Hematopoietic multipotent progenitor cell treated with erythropoietin and hydrocortisone succinate and interleukin-3 and kit ligand, for 8 days (in vitro differentiated cells): Measurements from ENCODE around the gene MFF.
"Not testable (repeated sequence)": the region's sequence is repeated elsewhere in the genome, so short reads cannot be mapped to it uniquely, and the experiment has no call there.

Experiments
- DNase-seq: peaks from one replicate; pipeline ENCODE4 v3.0.0-alpha.2; 2015

The MFF gene

GRCh38 chr2:227339098-227339599, 14.1 kb downstream of the MFF start:
- DNase-seq = no peak

GRCh38 chr2:227340106-227340505, 15.1 kb downstream of the MFF start:
- no peak for DNase-seq

- DNase-seq = no peak
Observed at GRCh38 chr2:227341553-227341952, 16.5 kb downstream of the MFF start.

GRCh38 chr2:227344231-227344630, 19.2 kb downstream of the MFF start:
- no peak for DNase-seq

GRCh38 chr2:227347117-227347516, 22.1 kb downstream of the MFF start:
- DNase-seq = no peak

- no peak for DNase-seq
Observed at GRCh38 chr2:227348324-227348723, 23.3 kb downstream of the MFF start.

- DNase-seq = no peak
Observed at GRCh38 chr2:227349989-227350612, 25.1 kb downstream of the MFF start.

GRCh38 chr2:227351639-227352038, 26.6 kb downstream of the MFF start:
- DNase-seq = no peak

- no peak for DNase-seq
Observed at GRCh38 chr2:227360351-227360750, 35.3 kb downstream of the MFF start.

- peak; percentile 25 for DNase-seq
Observed at GRCh38 chr2:227363756-227364155, 38.7 kb downstream of the MFF start.

DNA sequence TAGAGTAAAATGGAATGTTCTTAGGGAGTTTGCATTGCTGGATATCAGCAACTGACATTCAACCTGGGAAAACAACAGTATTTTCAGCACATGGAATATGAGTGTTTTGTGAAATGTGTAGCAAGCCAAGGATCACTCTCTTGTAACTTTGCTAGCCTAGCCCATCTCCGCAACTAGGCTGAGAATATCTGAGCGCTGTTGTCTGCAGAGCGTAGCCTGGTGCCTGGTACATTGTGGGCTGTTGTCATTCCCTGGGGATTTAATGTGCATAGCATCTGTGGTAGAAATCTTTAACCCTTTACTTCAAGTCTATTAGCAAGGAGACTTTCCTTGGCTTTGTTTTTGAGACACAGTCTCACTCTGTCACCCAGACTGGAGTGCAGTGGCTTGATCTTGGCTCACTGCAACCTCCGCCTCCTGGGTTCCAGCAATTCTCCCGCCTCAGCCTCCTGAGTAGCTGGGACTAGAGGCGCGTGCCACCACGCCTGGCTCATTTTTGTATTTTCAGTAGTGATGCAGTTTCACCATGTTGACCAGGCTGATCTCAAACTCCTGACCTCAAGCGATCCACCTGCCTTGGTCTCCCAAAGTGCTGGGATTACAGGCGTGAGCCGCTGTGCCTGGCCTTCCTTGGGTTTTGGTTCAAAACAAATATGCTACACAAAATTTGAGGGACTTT, 39.7 kb downstream of the MFF start:
- not testable (repeated sequence) for DNase-seq

- no peak for DNase-seq
Observed at GRCh38 chr2:227365833-227366232, 40.8 kb downstream of the MFF start.

DNA sequence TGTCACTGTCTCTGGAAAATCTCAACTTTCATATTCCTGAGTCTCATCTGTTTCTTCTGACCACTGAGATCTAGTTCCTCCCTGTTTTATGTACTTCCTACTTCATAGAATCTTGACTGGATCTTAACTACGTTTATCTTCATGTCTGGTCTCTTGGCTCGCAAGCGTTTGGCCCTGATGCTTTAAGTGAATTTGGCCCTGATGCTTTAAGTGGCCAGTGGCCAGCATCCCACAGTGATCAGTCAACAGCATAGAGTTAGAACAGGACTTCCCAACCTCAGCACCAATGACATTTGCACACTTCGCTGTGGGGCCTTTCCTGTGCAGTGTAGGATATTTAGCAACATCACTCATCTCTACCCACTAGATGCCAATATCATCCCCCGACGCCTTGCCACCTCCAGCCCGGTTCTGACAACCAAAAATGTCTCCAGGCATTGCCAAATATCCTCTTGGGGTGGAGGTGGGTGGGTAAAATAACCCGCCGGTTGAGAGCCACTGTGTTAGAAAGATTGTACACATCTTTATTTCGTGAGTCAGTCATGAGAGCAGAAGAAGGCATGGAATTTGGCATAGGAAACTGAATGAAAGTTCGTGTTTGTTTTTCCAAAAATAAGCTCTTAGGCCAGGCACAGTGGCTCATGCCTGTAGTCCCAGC, 41.8 kb downstream of the MFF start:
- DNase-seq = no peak

GRCh38 chr2:227367427-227367795, 42.4 kb downstream of the MFF start:
- no peak for DNase-seq

GRCh38 chr2:227368574-227368973, 43.5 kb downstream of the MFF start:
- DNase-seq = no peak

DNA sequence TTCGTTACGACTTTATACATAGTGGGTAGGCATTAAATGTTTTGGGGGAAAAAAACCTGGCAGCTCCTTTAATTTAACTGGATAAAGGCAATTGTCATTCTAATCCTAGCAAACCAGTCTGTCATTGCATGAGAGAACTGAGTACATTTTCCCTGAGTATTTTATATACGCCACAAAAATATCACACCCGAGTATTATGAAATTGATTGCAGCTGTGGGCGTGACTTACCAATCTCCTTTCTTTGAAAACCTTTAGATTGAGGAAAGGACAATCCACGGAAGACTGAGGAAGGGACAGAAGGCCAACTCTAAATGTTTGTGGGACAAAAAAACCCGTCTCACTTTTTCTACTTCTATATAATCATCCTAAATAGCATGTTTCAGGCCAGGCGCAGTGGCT, 45.0 kb downstream of the MFF start:
- no peak for DNase-seq

DNA sequence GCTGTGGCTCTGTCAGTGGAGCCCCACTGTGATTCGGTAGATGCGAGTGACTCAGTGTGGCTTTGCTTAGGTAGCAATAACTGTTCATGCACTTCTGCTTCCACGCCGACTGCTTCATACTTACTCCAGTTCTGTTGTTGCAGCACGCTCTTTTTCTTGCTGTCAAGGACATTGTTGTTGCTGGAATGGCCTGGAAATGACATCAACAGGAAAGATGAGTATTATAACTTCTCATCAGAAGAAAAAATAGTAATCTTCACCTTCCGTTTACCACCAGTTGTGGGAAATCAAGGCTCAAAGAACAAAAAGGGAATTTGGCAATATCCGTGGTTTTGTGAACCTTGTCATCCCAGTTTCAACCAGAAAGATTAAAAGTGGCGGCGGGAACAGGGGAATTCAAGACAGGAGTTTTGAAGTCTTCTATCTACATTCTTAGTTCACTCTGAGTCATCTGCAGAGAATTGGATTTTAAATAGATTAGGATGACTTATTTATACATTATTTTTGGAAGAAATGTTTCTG, 45.8 kb downstream of the MFF start:
- DNase-seq = no peak

DNA sequence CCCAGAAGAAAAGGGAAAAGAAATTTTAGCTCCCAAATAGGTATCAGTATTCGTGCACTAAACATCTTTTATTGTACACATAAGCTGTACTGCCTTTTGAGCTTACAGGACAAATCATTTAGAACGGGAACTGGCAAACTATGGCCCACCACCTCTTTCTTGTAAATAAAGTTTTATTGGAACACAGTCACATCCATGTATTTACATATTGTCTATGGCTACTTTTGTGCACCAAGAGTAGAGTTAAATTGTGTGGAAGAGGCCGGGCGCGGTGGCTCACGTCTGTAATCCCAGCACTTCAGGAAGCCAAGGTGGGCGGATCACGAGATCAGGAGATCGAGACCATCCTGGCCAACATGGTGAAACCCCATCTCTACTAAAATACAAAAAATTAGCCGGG, 48.3 kb downstream of the MFF start:
- no peak for DNase-seq

DNA sequence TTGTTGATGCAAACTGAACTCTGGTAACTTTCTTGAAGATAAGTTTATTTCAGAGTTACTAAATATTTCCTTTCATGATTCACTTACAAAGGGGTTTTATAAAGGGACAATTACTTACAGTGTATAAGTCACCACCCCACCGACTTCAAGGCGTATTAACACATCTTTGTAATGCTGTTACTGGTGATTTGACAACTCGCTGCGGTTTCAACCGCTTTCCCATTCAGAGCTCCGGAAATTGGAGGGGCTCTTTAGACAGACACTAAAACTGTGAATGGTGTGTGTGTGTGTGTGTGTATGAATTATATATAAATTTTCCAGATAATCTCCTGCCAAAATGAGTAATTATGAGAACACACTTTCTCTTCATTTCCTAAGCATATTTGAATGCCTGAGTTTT, 49.1 kb downstream of the MFF start:
- peak; percentile 19 for DNase-seq

- no peak for DNase-seq
Observed at GRCh38 chr2:227376656-227377396, 51.8 kb downstream of the MFF start.

DNA sequence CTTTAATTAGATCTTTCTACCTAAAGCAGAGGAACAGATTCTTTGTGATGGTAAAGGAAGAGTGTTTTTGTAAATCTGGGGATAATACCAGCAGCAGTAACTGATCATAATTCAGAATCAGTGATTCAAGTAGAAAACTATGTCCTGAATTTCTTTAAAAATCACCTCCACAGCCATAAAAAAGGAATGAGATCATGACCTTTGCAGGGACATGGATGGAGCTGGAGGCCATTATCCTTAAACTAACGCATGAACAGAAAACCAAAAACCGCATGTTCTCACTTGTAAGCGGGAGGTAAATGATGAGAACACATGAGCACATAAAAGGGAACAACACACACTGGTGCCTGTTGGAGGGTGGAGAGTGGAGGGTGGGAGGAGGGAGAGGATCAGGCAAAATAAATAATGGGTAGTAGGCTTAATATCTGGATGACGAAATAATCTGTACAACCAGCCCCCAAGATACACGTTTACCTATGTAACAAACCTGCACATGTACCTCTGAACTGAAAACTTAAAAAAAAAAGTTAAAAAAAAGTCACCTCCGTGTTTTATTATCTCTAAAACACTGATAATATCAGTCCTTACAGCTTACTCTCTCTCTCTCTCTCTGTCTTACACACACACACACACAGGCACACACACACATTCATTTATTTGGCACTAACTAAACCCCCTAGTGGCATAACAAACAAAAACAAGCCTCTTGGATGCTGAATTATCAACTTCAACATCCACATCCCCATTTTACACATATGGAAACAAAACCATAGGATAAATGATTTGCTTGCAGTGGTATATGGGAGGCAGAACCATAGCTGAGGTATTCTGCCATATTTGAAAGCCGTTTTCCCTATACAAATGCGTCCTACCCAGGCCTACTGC, 52.7 kb downstream of the MFF start:
- DNase-seq = no peak

DNA sequence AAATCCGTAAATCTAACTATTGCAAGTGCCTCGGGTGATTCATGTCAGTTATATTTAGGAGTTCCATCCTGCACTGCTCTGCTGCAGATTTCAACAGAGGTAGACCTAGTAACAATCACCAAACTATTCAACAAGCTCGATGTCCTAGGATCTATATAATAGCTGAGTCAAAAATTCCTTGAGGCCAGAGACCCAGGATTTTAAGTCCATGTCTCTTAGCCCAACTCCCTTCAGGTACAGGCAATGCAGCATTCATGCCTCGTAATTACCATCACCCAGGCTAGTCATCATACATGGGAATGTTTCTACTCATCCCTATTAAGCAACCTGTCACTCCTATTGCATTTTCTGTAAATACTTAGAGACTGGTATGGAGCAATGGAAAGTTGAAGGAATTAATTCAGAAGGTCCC, 53.3 kb downstream of the MFF start:
- no peak for DNase-seq
